HL-60 (cell line): Measurements from ENCODE around the gene WDPCP.
"Not testable (repeated sequence)": the region's sequence is repeated elsewhere in the genome, so short reads cannot be mapped to it uniquely, and the experiment has no call there.

Source experiments
- GABPA ChIP-seq: IDR thresholded peaks from 2 replicates; pipeline ENCODE4 v1.6.1; 2012; ENCODE audit warnings: low read depth
- POLR2AphosphoS5 ChIP-seq: IDR thresholded peaks from 2 replicates; pipeline ENCODE4 v1.6.1; 2012; ENCODE audit warnings: low read depth
- TF ChIP-seq, protein P1 (sequence below): IDR thresholded peaks from one replicate; pipeline ENCODE4 v1.5.1; 2011; ENCODE audit warnings: low read length, control low read depth, inconsistent platforms; ENCODE audit not compliant: insufficient read depth
- TF ChIP-seq, protein P2 (sequence below): IDR thresholded peaks from 2 replicates; pipeline ENCODE4 v1.6.1; 2012; ENCODE audit warnings: low read depth; ENCODE audit not compliant: insufficient replicate concordance

GRCh38 chr2:63469313-63469712 is 119.0 kb downstream of the WDPCP start:
- TF ChIP-seq, protein P1, sequence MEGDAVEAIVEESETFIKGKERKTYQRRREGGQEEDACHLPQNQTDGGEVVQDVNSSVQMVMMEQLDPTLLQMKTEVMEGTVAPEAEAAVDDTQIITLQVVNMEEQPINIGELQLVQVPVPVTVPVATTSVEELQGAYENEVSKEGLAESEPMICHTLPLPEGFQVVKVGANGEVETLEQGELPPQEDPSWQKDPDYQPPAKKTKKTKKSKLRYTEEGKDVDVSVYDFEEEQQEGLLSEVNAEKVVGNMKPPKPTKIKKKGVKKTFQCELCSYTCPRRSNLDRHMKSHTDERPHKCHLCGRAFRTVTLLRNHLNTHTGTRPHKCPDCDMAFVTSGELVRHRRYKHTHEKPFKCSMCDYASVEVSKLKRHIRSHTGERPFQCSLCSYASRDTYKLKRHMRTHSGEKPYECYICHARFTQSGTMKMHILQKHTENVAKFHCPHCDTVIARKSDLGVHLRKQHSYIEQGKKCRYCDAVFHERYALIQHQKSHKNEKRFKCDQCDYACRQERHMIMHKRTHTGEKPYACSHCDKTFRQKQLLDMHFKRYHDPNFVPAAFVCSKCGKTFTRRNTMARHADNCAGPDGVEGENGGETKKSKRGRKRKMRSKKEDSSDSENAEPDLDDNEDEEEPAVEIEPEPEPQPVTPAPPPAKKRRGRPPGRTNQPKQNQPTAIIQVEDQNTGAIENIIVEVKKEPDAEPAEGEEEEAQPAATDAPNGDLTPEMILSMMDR = not testable (repeated sequence)
- TF ChIP-seq, protein P2, sequence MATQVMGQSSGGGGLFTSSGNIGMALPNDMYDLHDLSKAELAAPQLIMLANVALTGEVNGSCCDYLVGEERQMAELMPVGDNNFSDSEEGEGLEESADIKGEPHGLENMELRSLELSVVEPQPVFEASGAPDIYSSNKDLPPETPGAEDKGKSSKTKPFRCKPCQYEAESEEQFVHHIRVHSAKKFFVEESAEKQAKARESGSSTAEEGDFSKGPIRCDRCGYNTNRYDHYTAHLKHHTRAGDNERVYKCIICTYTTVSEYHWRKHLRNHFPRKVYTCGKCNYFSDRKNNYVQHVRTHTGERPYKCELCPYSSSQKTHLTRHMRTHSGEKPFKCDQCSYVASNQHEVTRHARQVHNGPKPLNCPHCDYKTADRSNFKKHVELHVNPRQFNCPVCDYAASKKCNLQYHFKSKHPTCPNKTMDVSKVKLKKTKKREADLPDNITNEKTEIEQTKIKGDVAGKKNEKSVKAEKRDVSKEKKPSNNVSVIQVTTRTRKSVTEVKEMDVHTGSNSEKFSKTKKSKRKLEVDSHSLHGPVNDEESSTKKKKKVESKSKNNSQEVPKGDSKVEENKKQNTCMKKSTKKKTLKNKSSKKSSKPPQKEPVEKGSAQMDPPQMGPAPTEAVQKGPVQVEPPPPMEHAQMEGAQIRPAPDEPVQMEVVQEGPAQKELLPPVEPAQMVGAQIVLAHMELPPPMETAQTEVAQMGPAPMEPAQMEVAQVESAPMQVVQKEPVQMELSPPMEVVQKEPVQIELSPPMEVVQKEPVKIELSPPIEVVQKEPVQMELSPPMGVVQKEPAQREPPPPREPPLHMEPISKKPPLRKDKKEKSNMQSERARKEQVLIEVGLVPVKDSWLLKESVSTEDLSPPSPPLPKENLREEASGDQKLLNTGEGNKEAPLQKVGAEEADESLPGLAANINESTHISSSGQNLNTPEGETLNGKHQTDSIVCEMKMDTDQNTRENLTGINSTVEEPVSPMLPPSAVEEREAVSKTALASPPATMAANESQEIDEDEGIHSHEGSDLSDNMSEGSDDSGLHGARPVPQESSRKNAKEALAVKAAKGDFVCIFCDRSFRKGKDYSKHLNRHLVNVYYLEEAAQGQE = not testable (repeated sequence)
- TF ChIP-seq POLR2AphosphoS5, GABPA: not testable (repeated sequence)
